Sigmoid colon (tissue), 4 donors: ENCODE data around the gene LRRTM1.

Experiments used
- CTCF ChIP-seq, 4 experiments: fragments of 450-650 bp in 3 of 4; fragments of 200-600 bp in 1 of 4; IDR thresholded peaks; one replicate each; pipeline ENCODE4 v1.5.1; 2016 to 2019; ENCODE audit warnings: antibody characterized with exemption in 4 of 4, mild to moderate bottlenecking in 3 of 4, moderate library complexity in 2 of 4
- EP300 ChIP-seq, 4 donors: sonication (generic); formaldehyde crosslinking; IDR thresholded peaks; one replicate each; pipeline ENCODE4 v1.6.1; 2017; ENCODE audit warnings: antibody characterized with exemption in 4 of 4
- POLR2A ChIP-seq, 2 donors: fragments of 450-650 bp; IDR thresholded peaks; one replicate each; pipeline ENCODE4 v1.6.1; 2016; ENCODE audit warnings: antibody characterized with exemption in 2 of 2, mild to moderate bottlenecking in 2 of 2, moderate library complexity in 2 of 2
- POLR2AphosphoS5 ChIP-seq, 4 donors: sonication (generic); formaldehyde crosslinking; IDR thresholded peaks; one replicate each; pipeline ENCODE4 v1.6.1; 2017; ENCODE audit warnings: antibody characterized with exemption in 4 of 4

- peak in 2 of 4 experiments; percentile 10 to 27 for TF ChIP-seq CTCF (IDR thresholded peaks at IDR 0.05)
- no peak for TF ChIP-seq EP300 (IDR thresholded peaks at IDR 0.05)
- TF ChIP-seq POLR2A (IDR thresholded peaks at IDR 0.05): no peak
- no peak for TF ChIP-seq POLR2AphosphoS5 (IDR thresholded peaks at IDR 0.05)
Measured at GRCh38 chr2:80326214-80326613, 21.7 kb upstream of the LRRTM1 start.
